Heart right ventricle (tissue), 16 donors: ENCODE measurements around the gene AGBL1. TPM values are rescaled to one million over a fixed set of nuclear protein-coding genes. Genes with fewer than 3 reads are reported as not detected.

ENCODE experiments used
- ATAC-seq, 8 donors: fragments of 200-7000 bp; cut with Tn5 transposase; one replicate each; pipeline ENCODE4 v1.9.1; 2020; ENCODE audit warnings: mild to moderate bottlenecking in 8 of 8, moderate library complexity in 8 of 8, moderate number of reproducible peaks in 1 of 8
- DNase-seq, 2 donors: peaks; one replicate each; pipeline ENCODE4 v3.0.0-alpha.2; 2020
- H3K27ac ChIP-seq, 10 donors: fragments of 200-600 bp; sonication (generic) in 2 of 10; one replicate each; pipeline versions ENCODE4 v1.5.0 to v1.8.0; 2020 to 2022; ENCODE audit warnings: mild to moderate bottlenecking in 3 of 10
- H3K27me3 ChIP-seq, 7 donors: fragments of 200-600 bp; one replicate each; pipeline ENCODE4 v1.8.0; 2021 to 2022; ENCODE audit warnings: mild to moderate bottlenecking in 2 of 7
- H3K36me3 ChIP-seq, 9 donors: fragments of 200-600 bp; sonication (generic) in 1 of 9; one replicate each; pipeline versions ENCODE4 v1.5.0 to v1.8.0; 2020 to 2022; ENCODE audit warnings: mild to moderate bottlenecking in 2 of 9
- H3K4me1 ChIP-seq, 9 donors: fragments of 200-600 bp; sonication (generic) in 1 of 9; one replicate each; pipeline versions ENCODE4 v1.5.0 to v1.8.0; 2020 to 2022; ENCODE audit warnings: mild to moderate bottlenecking in 4 of 9
- H3K4me3 ChIP-seq, 10 donors: fragments of 200-600 bp; sonication (generic) in 2 of 10; one replicate each; pipeline versions ENCODE4 v1.5.0 to v1.8.0; 2020 to 2022; ENCODE audit warnings: mild to moderate bottlenecking in 7 of 10, moderate library complexity in 2 of 10
- H3K9me3 ChIP-seq, 11 donors: fragments of 200-600 bp in 10 of 11; sonication (generic) in 2 of 11; one replicate each; pipeline versions ENCODE4 v1.5.0 to v1.8.0; 2013 to 2022; ENCODE audit warnings: mild to moderate bottlenecking in 2 of 11, control low read depth in 1 of 11, moderate library complexity in 1 of 11
- CTCF ChIP-seq, 9 donors: fragments of 200-600 bp; sonication (generic) in 2 of 9; IDR thresholded peaks; one replicate each; pipeline versions ENCODE4 v1.5.0 to v1.8.0; 2021 to 2022; ENCODE audit warnings: antibody characterized with exemption in 9 of 9, mild to moderate bottlenecking in 5 of 9, moderate library complexity in 1 of 9
- WGBS, 2 donors: extraction: QIAGEN DNeasy Blood & Tissue Kit; methylation state at CpG; one replicate each; pipeline ENCODE4 v1.1.7; 2013; ENCODE audit warnings: inconsistent platforms in 1 of 2; 5-methylcytosine and 5-hydroxymethylcytosine counted together
- intact Hi-C, 10 donors: fragments of 100-400 bp; cut with DNase I; formaldehyde crosslinking; loops; one replicate each; pipeline versions ENCODE4 v1.11.1 to v1.14.2; 2022
- polyA plus RNA-seq, 2 donors: library from polyadenylated mRNA; stranded (reverse); fragments of 200-250 nt; gene quantifications; one replicate each; pipeline ENCODE4 v1.2.3, GENCODE V29; 2013
- total RNA-seq, 10 donors: library from RNA; stranded (reverse); fragmentation: NEBNext Ultra II Directional in 3 of 10; extraction: Animal tissue kit (Norgen Biotek cat#: 25700) in 3 of 10; gene quantifications; one replicate each; pipeline versions ENCODE4 v1.2.1 to v1.2.4, GENCODE V29; 2021 to 2023
- donor health status: Arrhythmogenic right ventricular cardiomyopathy.
- donor health status: ischemic (EF 13 %, LVEDD 7.1; RV severe dilation, severe dysfunction).
- donor health status: healthy with polysubstance abuse.
- donor health status: DM: no; HTN: yes; CAD: no.
- donor health status: DM: no; HTN: no; CAD: no.
- donor health status: ischemic (EF 25% LVEDD 6.9; RV normal size, moderate dysfunction).
- donor health status: ischemic (EF 25% LVEDD 5.7; RV mildly dilated, moderate dysfunction).
- donor health status: healthy.
- donor health status: DM: yes; HTN: yes; CAD: no.
- donor health status: Ischemic cardiomyopathy.
- donor health status: ischemic (EF 35%, LVEDD 5.7; RV mildly dilated, moderate dysfunction).
- donor health status: nonischemic (EF 11% LVEDD 7.7; RV severe dilation, severe dysfunction).
- donor health status: DM: yes; HTN: yes; CAD: no.
- donor health status: PGD.
- donor health status: ischemic (EF 29% LVEDD 5.4; RV normal size, mild dysfunction).
- donor health status: nonischemic (EF 23%, LVEDD 6.1; RV moderate dilation, normal function).

The AGBL1 gene
- total and polyA plus RNA-seq, 12 donors: 0.02 to 0.13 (median 0.09) TPM; not detected in 7

GRCh38 chr15:86061581-86061980 lies 18.1 kb upstream of the AGBL1 start:
- no peak for ATAC-seq
- no peak for TF ChIP-seq CTCF (IDR thresholded peaks at IDR 0.05)
- H3K4me3 ChIP-seq: no peak overlapping the region
- H3K27me3 ChIP-seq: peaks cover 0 to 29% (median 11%) of the 10 kb centered on the region in 7 donors
- H3K9me3 ChIP-seq: no peaks in the 10 kb centered on the region
- DNase-seq: no peak
- H3K36me3 ChIP-seq: no peaks in the 10 kb centered on the region
- H3K4me1 ChIP-seq: no peaks in the 10 kb centered on the region
- WGBS, 2 donors: 86 to 87% methylated on average over 12 of the region's 12 CpGs
- intact Hi-C loops: no loop called here
- H3K27ac ChIP-seq: no peak overlapping the region

- no peak for ATAC-seq
- H3K4me3 ChIP-seq: no peak overlapping the region
Observed at GRCh38 chr15:86062646-86063243, 16.9 kb upstream of the AGBL1 start.

GRCh38 chr15:86063356-86064095 lies 16.1 kb upstream of the AGBL1 start:
- ATAC-seq (no peak), DNase-seq (no peak)
- 79 to 82% methylated on average over 13 of the region's 13 CpGs for WGBS, 2 donors
- TF ChIP-seq CTCF (IDR thresholded peaks at IDR 0.05): no peak
- peaks cover 0 to 17% (median 0%) of the 10 kb centered on the region in 11 donors for H3K9me3 ChIP-seq
- intact Hi-C loops: no loop called here
- no peaks in the 10 kb centered on the region for H3K4me1 ChIP-seq
- H3K27me3 ChIP-seq: peaks cover 0 to 30% (median 11%) of the 10 kb centered on the region in 7 donors
- no peak overlapping the region for H3K4me3 ChIP-seq
- H3K36me3 ChIP-seq: no peaks in the 10 kb centered on the region
- H3K27ac ChIP-seq: no peak overlapping the region

More at GRCh38 chr15:86062646-86063243, 16.9 kb upstream of the AGBL1 start:
- H3K27me3 ChIP-seq: peaks cover 0 to 30% (median 11%) of the 10 kb centered on the region in 7 donors
- no peak for TF ChIP-seq CTCF (IDR thresholded peaks at IDR 0.05)
- intact Hi-C loops: no loop called here
- WGBS, 2 donors: 77 to 82% methylated on average over 10 of the region's 10 CpGs
- no peaks in the 10 kb centered on the region for H3K4me1 ChIP-seq
- peaks cover 0 to 10% (median 0%) of the 10 kb centered on the region in 11 donors for H3K9me3 ChIP-seq
- H3K27ac ChIP-seq: no peak overlapping the region
- no peak for DNase-seq
- no peaks in the 10 kb centered on the region for H3K36me3 ChIP-seq

- H3K36me3 ChIP-seq: no peaks in the 10 kb centered on the region
- H3K9me3 ChIP-seq: peaks cover 0 to 17% (median 0%) of the 10 kb centered on the region in 11 donors
- H3K27ac ChIP-seq: no peak overlapping the region
- H3K4me3 ChIP-seq: no peak overlapping the region
- no peaks in the 10 kb centered on the region for H3K4me1 ChIP-seq
- TF ChIP-seq CTCF (IDR thresholded peaks at IDR 0.05): no peak
- H3K27me3 ChIP-seq: peaks cover 0 to 30% (median 11%) of the 10 kb centered on the region in 7 donors
- intact Hi-C loops: no loop called here
- DNase-seq (no peak), ATAC-seq (no peak)
- WGBS, 2 donors: 77 to 78% methylated on average over 8 of the region's 8 CpGs
Observed at GRCh38 chr15:86064326-86064725, 15.3 kb upstream of the AGBL1 start.
